GM18909 (cell line): Measurements from ENCODE around the gene KLK12.

ENCODE experiments used
- ATAC-seq: cut with Tn5 transposase; IDR thresholded peaks from one replicate; pipeline ENCODE4 v1.9.1; 2021; ENCODE audit warnings: mild to moderate bottlenecking; ENCODE audit not compliant: unreplicated experiment, poor library complexity

The KLK12 gene

DNA sequence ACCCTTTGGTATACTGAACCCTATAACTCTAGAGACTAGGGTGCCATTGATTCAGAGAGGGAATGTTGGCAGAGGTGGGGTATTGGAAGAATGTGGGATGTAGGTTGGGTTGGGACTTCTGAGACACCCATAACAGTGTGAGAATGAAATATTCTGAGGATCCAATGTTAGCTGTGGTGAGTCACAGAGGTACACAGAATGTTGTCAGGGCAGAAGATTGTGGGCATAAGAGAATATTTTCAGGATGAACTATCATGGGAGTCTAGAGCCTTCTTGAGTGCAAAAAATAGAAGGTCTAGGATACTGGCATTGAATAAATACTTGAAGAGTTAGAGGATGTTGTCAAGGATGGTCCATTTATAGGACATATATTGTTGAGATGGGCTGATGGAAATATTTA, 21.1 kb upstream of the KLK12 start:
- ATAC-seq = no peak

DNA sequence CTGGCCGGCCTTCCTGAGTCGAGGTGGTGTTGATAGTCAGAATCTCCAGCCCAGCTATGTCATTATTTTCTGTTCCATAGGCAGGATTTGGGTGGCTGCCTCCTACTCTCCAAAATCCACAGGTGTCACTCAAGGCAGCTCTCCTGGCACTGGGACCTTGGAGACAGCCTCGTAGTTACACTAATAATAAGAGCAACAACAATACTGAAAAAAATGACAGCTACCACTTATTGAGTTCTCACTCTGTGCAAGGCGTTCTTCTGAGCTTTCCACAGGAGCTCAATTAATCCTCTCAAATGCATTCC, 12.2 kb upstream of the KLK12 start:
- no peak for ATAC-seq

DNA sequence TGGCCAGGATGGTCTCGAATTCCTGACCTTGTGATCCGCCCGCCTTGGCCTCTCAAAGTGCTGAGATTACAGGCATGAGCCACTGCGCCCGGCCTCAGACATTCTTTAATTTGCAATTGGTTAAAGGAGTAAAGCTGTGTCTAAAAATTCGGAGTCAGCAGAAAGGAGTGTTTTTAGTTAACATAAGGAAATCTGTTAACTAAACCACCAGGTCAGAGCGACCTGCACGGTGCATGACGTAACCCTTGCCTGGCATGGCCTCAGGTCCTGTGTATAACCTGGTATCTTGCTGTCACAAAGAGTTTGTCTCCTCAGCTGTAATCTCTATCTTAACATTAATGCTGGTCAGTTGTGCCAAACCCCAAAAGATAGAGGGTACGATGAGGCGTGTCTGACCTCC, 9.5 kb upstream of the KLK12 start:
- no peak for ATAC-seq

DNA sequence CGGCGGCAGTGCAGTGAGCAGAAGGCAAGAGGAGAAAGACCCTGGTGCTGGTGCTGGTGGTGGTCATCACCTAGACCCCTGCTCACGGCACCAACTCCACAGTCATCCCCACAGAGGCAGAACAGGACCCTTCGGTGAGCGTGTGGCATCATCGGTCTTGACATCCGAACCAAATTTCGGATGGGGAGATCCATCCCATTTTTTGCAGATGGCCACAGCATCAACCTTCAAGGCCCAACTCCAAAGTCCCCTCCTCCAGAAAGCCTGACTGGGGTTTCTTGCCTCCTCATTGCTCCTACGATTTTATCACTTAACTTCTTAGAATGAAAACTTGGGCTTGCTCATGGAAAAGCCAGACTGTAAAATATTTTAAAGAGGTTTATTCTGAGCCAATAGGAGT, 8.7 kb upstream of the KLK12 start:
- no peak for ATAC-seq

GRCh38 chr19:51040151-51040550, 5.3 kb upstream of the KLK12 start:
- no peak for ATAC-seq

- no peak for ATAC-seq
Observed at GRCh38 chr19:51036519-51036918, 1.7 kb upstream of the KLK12 start.

DNA sequence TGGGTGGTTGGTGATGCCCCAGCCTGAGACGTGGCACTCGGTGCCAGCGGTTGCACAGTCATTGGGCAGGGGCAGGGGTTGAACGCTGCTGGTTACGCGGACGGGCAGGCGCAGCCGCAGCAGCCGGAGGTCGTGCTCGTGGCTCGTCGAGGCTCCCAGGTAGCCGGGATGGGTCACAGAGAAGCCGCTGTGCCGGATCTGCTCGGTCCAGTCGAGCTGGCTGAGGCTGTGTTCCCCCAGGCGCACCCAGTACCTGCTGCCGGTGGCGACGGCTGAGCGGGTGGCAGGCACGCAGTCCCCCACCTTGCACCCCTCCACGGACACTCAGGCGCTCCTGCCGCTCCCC, 2.9 kb downstream of the KLK12 start:
- ATAC-seq = no peak

- ATAC-seq = no peak
Observed at GRCh38 chr19:51031220-51031879, 3.5 kb downstream of the KLK12 start.

DNA sequence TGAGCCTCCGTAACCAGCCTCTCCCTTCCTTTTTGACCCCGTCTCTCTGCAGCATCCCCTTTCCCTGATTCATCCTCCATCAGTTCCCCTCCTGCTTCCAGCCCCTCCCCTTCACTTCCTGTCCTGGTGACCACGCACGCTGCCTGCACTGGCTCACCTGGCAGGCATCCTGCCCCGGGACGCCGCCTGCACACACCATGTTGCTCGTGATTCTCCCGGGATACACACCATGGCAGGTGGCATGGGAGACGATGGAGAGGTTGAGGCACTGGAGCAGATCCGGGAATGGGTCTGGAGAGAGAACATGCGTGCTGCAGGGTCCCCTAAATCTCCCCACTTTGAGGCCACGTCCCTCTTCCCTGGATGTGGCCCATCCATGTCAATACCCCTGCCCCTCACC, 4.2 kb downstream of the KLK12 start:
- ATAC-seq = no peak

GRCh38 chr19:51029718-51030117, 5.1 kb downstream of the KLK12 start:
- no peak for ATAC-seq

GRCh38 chr19:51027873-51028272, 6.9 kb downstream of the KLK12 start:
- ATAC-seq = no peak

- ATAC-seq = no peak
Observed at GRCh38 chr19:51027126-51027806, 7.5 kb downstream of the KLK12 start.

- ATAC-seq = no peak
Observed at GRCh38 chr19:51026554-51026831, 8.3 kb downstream of the KLK12 start, which contains the start of gene KLK11. Gene KLK11 (minus strand): TSS chr19:51026616. CDS start chr19:51025631, 985 bp downstream.

GRCh38 chr19:51025809-51026553, 8.8 kb downstream of the KLK12 start:
- ATAC-seq = no peak

DNA sequence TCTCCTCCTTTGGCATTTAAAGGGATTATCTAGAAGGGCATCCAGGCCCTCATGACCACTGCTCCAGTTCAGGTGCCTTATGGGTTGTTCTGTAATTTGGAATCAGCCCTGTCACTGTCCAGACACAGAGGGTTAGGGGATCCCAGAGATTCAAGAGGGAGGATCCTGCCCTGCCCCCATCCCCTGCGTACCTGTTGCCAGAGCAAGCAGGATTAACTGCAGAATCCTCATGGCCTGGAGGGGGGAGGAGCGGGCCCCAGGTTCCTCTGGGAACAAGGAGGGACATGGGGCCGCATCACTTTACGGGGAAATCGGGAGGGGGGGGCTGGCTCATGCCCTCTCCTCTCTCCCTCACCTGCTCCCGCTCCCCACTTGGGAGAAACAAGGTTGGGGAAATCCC, 9.4 kb downstream of the KLK12 start:
- ATAC-seq = no peak

DNA sequence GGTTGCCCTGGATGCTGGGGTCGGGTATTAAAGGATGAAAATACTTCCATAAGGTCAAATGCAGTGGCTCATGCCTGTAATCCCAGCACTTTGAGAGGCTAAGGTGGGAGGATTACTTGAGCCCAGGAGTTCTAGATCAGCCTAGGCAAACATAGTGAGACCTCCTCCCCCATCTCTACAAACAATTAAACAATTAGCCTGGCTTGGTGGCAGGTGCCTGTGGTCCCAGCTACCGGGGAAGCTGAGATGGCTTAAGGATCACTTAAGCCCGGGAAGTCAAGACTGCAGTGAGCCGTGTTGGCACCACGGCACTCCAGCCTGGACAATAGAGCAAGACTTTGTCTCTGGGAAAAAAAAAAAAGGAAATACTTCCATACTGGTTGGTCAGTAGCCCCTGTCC, 9.9 kb downstream of the KLK12 start:
- no peak for ATAC-seq

- ATAC-seq = no peak
Observed at GRCh38 chr19:51023946-51024345, 10.9 kb downstream of the KLK12 start.

GRCh38 chr19:51022526-51022925, 12.3 kb downstream of the KLK12 start:
- no peak for ATAC-seq

DNA sequence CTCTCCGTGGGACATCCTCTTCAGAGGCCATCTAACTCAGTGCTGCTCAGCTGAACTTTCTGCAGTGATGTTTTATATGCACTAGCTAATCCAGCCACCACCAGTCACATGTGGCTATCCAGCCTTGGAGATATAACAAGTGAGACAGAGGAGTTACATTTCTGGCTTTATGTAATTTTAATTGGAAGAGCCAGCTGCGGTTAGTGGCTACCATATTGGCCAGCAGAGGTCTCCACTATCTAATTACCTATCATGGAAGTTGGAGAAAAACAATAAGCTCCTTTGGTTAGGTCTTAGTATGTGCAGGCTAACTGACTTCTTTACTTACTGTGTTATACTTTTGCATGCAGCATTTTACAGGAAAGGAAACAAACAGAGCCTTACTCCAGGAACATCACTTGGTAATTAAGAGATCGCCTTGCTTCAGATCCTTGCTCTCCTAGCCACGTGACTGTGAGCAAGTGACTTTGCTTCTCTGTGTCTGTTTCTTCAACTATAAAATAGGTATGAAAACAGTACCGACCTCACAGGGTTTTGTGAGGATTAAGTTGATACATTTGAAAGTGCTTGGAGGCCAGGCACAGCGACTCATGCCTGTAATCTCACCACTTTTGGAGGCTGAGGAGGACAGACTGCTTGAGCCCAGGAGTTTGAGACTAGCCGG, 13.7 kb downstream of the KLK12 start:
- ATAC-seq = no peak

DNA sequence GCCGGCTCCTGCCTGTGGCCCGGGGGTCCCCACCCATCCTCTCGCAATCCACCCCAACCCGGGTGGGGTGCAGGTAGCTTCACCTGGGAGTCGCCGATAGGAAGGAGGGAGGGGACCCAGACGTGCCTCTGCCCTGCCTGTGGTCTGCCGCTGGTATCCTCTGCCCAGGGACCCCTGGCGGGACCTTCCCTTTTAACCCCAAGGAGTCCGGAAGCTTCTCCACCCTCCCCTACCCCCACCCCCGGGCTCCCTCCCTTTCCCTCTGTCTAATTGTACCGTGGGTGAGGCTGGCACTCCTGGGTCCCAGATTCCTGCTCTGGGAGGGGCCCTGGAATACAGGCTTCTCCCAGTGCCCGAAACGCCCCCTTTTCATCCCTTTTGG, 15.3 kb downstream of the KLK12 start, which contains the start of gene KLK10:
Gene KLK10 (minus strand): TSS at position 166 of the 382 bp plus-strand sequence. CDS start 579 bp downstream, outside the sequence.
- ATAC-seq = no peak
